ENCODE measurements around the gene VPS18. TPM values are rescaled to one million over a fixed set of nuclear protein-coding genes. Genes with fewer than 3 reads are reported as not detected.

The VPS18 gene
- total and polyA plus RNA-seq, 8 donors, result 9.2 to 29.0 (median 13.6) TPM

GRCh38 chr15:40892447-40893012 is 1.7 kb upstream of the VPS18 start:
- Histone ChIP-seq H3K4me1 (peaks cover 5 to 43% of the 10 kb centered on the region in 2 donors), H3K4me3 (no peak overlapping the region), H3K9me3 (no peaks in the 10 kb centered on the region), H3K36me3 (peaks cover 0 to 17% of the 10 kb centered on the region in 2 donors), H3K27me3 (no peaks in the 10 kb centered on the region), H3K27ac (no peak overlapping the region)
- no peak for ATAC-seq
- no peak for DNase-seq
- TF ChIP-seq CTCF (IDR thresholded peaks at IDR 0.05), result no peak
- intact Hi-C loops (cut with DNase I), result loop anchor here in 1 of 2 donors (5.0 kb wide), 1 partner anchor 215 kb away; no protein-coding TSS in a partner anchor

GRCh38 chr15:40893019-40893670 is 1.1 kb upstream of the VPS18 start:
- Histone ChIP-seq H3K9me3 (no peaks in the 10 kb centered on the region), H3K27me3 (no peaks in the 10 kb centered on the region), H3K27ac (no peak overlapping the region), H3K4me3 (no peak overlapping the region), H3K4me1 (peaks cover 5 to 43% of the 10 kb centered on the region in 2 donors), H3K36me3 (peaks cover 0 to 23% of the 10 kb centered on the region in 2 donors)
- no peak for ATAC-seq
- peak in 1 of 4 donors; percentile 85 for DNase-seq
- intact Hi-C loops (cut with DNase I), result loop anchor here in 1 of 2 donors (5.0 kb wide), 1 partner anchor 216 kb away; no protein-coding TSS in a partner anchor
- TF ChIP-seq CTCF (IDR thresholded peaks at IDR 0.05), result no peak

- Histone ChIP-seq H3K27me3 (no peaks in the 10 kb centered on the region), H3K4me1 (peaks cover 5 to 43% of the 10 kb centered on the region in 2 donors), H3K9me3 (no peaks in the 10 kb centered on the region), H3K4me3 (peak overlapping the region; percentile 93 to 94), H3K27ac (peak overlapping the region; percentile 83 to 84), H3K36me3 (peaks cover 0 to 41% of the 10 kb centered on the region in 2 donors)
- DNase-seq, result peak in 3 of 4 donors; percentile 56 to 88 (median 66)
- TF ChIP-seq CTCF (IDR thresholded peaks at IDR 0.05), result peak; percentile 33 to 59
- intact Hi-C loops (cut with DNase I), result loop anchor here in 1 of 2 donors (5.0 kb wide), 1 partner anchor 218 kb away; no protein-coding TSS in a partner anchor
- peak; percentile 60 for ATAC-seq
These were observed 615 bp downstream of the VPS18 start for GRCh38 chr15:40894681-40895448.

- Histone ChIP-seq H3K4me3 (no peak overlapping the region), H3K27ac (no peak overlapping the region), H3K9me3 (no peaks in the 10 kb centered on the region), H3K27me3 (no peaks in the 10 kb centered on the region), H3K4me1 (peaks cover 18 to 67% of the 10 kb centered on the region in 2 donors), H3K36me3 (peaks cover 0 to 79% of the 10 kb centered on the region in 2 donors)
- intact Hi-C loops (cut with DNase I), result loop anchor here in 1 of 2 donors (5.0 kb wide), 1 partner anchor 283 kb away; no protein-coding TSS in a partner anchor
- ATAC-seq (no peak), DNase-seq (no peak)
- TF ChIP-seq CTCF (IDR thresholded peaks at IDR 0.05), result no peak
These were observed 5.4 kb downstream of the VPS18 start for GRCh38 chr15:40899536-40900207.
